GM12878 (cell line): ENCODE measurements around the gene ADD2. TPM values are rescaled to one million over a fixed set of nuclear protein-coding genes. Genes with fewer than 3 reads are reported as not detected.

Experiments used
- ATAC-seq: fragments of 200-7000 bp; cut with Tn5 transposase; 3 replicates; pipeline ENCODE4 v1.9.1; 2020; ENCODE audit warnings: mild to moderate bottlenecking, moderate library complexity
- BruUV-seq: library from RNA; stranded (reverse); fragments of 400-500 nt; replicated peaks from 2 replicates; lab custom pipeline; 2021; lab: Mats Ljungman, UMichigan
- CTCF ChIA-PET: fragments of 300-600 bp; sonication (Branson Sonifier 250); formaldehyde crosslinking; extraction: SDS; loops from one replicate; lab custom pipeline; 2021; ENCODE audit warnings: inconsistent platforms; lab: Yijun Ruan, JAX
- POLR2A ChIA-PET: fragments of 350-600 bp; formaldehyde crosslinking; extraction: SDS; loops from one replicate; lab custom pipeline; 2021; ENCODE audit warnings: inconsistent platforms; lab: Charles Lee
- RAD21 ChIA-PET: fragments of 300-600 bp; sonication (Branson Sonifier 250); formaldehyde crosslinking; loops from one replicate; lab custom pipeline; 2023; ENCODE audit warnings: antibody characterized with exemption; ENCODE audit not compliant: unreplicated experiment; lab: Charles Lee
- SMC1A ChIA-PET: fragments of 300-600 bp; sonication (Branson Sonifier 250); formaldehyde crosslinking; loops from one replicate; lab custom pipeline; 2023; ENCODE audit not compliant: unreplicated experiment, uncharacterized antibody; lab: Charles Lee
- DNase-seq: peaks from one replicate; pipeline ENCODE4 v3.0.0-alpha.2; 2011; ENCODE audit warnings: low read depth, low spot score
- FAIRE-seq: peaks from 3 replicates; lab custom pipeline; 2011; peaks lifted over from hg19 to GRCh38; lab: Jason Lieb, UNC
- H2AFZ ChIP-seq: 2 replicates; pipeline ENCODE4 v1.6.0; 2011; ENCODE audit warnings: low read depth, low read length, control low read depth; ENCODE audit not compliant: control insufficient read depth
- H3K27ac ChIP-seq: 2 replicates; pipeline ENCODE4 v1.5.1; 2011; ENCODE audit warnings: control low read depth; ENCODE audit not compliant: control insufficient read depth, insufficient read depth
- H3K27me3 ChIP-seq, 2 experiments: replicated peaks in 1 of 2; 2 replicates each; pipeline versions ENCODE4 v1.6.0 to v1.6.1; 2011; ENCODE audit warnings: low read length in 1 of 2; ENCODE audit not compliant: control insufficient read depth in 2 of 2, insufficient read depth in 2 of 2
- H3K36me3 ChIP-seq, 2 experiments: 2 replicates each; pipeline ENCODE4 v1.5.1; 2011; ENCODE audit warnings: low read length in 1 of 2; ENCODE audit not compliant: control insufficient read depth in 2 of 2, insufficient read depth in 2 of 2
- H3K4me1 ChIP-seq: 2 replicates; pipeline ENCODE4 v1.6.1; 2011; ENCODE audit warnings: mild to moderate bottlenecking, low read length, moderate library complexity, mixed read lengths; ENCODE audit not compliant: control insufficient read depth, insufficient read depth
- H3K4me2 ChIP-seq: 2 replicates; pipeline ENCODE4 v1.6.0; 2011; ENCODE audit warnings: control low read depth; ENCODE audit not compliant: control insufficient read depth, insufficient read depth
- H3K4me3 ChIP-seq: fragments of 200-600 bp; sonication (generic); 2 replicates; pipeline ENCODE4 v1.5.1; 2016
- H3K79me2 ChIP-seq: 2 replicates; pipeline ENCODE4 v1.6.0; 2011; ENCODE audit warnings: low read length; ENCODE audit not compliant: control insufficient read depth, insufficient read depth
- H3K9ac ChIP-seq: 2 replicates; pipeline ENCODE4 v1.8.0; 2011; ENCODE audit warnings: low read length, control low read depth, mixed read lengths; ENCODE audit not compliant: control insufficient read depth, insufficient read depth
- H3K9me3 ChIP-seq: replicated peaks from 3 replicates; pipeline ENCODE4 v1.5.1; 2011; ENCODE audit warnings: mild to moderate bottlenecking, low read length; ENCODE audit not compliant: control insufficient read depth, insufficient read depth
- H4K20me1 ChIP-seq: 2 replicates; pipeline ENCODE4 v1.6.0; 2011; ENCODE audit not compliant: control insufficient read depth, insufficient read depth
- EED ChIP-seq: sonication (generic); IDR thresholded peaks from 2 replicates; pipeline ENCODE4 v1.6.1; 2016; ENCODE audit warnings: antibody characterized with exemption, low read depth
- EZH2 ChIP-seq: IDR thresholded peaks from 2 replicates; pipeline ENCODE4 v1.6.1; 2012; ENCODE audit warnings: low read depth, mild to moderate bottlenecking, control low read depth, inconsistent platforms, low read length, borderline replicate concordance; ENCODE audit not compliant: control insufficient read depth
- MYB ChIP-seq: fragments of 150-350 bp; IDR thresholded peaks from 2 replicates; pipeline ENCODE4 v1.6.1; 2014; ENCODE audit warnings: mild to moderate bottlenecking, low read depth, low read length, borderline replicate concordance
- RAD51 ChIP-seq: fragments of 450-650 bp; IDR thresholded peaks from 2 replicates; pipeline ENCODE4 v1.6.1; 2016; ENCODE audit warnings: moderate library complexity, mild to moderate bottlenecking, inconsistent platforms
- TCF3 ChIP-seq: IDR thresholded peaks from 2 replicates; pipeline ENCODE4 v1.6.1; 2012; ENCODE audit warnings: low read depth, mild to moderate bottlenecking, low read length, borderline replicate concordance; ENCODE audit not compliant: insufficient read depth
- USF1 ChIP-seq: IDR thresholded peaks from 2 replicates; pipeline ENCODE4 v1.6.1; 2011; ENCODE audit warnings: borderline replicate concordance, low read depth, mild to moderate bottlenecking, moderate library complexity, mixed read lengths, low read length; ENCODE audit not compliant: insufficient read depth; ENCODE audit errors: extremely low read length
- WGBS: methylation state at CpG from one replicate; pipeline ENCODE4 v1.1.6; 2016; ENCODE audit warnings: low lambda C conversion rate; ENCODE audit not compliant: insufficient replicate concordance, insufficient coverage; ENCODE audit errors: missing lambda C conversion rate; 5-methylcytosine and 5-hydroxymethylcytosine counted together
- in situ Hi-C: fragments of 300-500 bp; cut with MboI; formaldehyde crosslinking; loops from 9 replicates; pipeline ENCODE4 v1.14.3; 2018; ENCODE audit warnings: mixed read lengths
- intact Hi-C: fragments of 100-400 bp; cut with micrococcal nuclease; formaldehyde crosslinking; loops from one replicate; pipeline ENCODE4 v1.14.2; 2022; ENCODE audit not compliant: unreplicated experiment
- polyA plus RNA-seq, 11 experiments: library from polyadenylated mRNA; depleted of rRNA in 4 of 11; unstranded in 6 of 11; stranded (reverse) in 5 of 11; fragments of >200 nt; fragmentation: Nextera tagmentation in 4 of 11; fragmentation: Illumina TruSeq in 1 of 11; extraction: Ambion mirVana in 4 of 11; extraction: Trizol in 1 of 11; gene quantifications; 1 replicate in 1 of 11; 2 replicates in 10 of 11; pipeline versions ENCODE4 v1.2.1 to v1.2.3, GENCODE V29; 2011 to 2016; ENCODE audit warnings: inconsistent platforms in 2 of 11, missing spikeins in 2 of 11, low read depth in 1 of 11
- total RNA-seq, 4 experiments: library from RNA; depleted of rRNA in 3 of 4; stranded (reverse); fragments of >200 nt in 3 of 4; fragmentation: Illumina TruSeq in 1 of 4; extraction: Trizol in 1 of 4; gene quantifications; 2 replicates each; pipeline versions ENCODE4 v1.2.1 to v1.2.3, GENCODE V29; 2013 to 2021

The ADD2 gene
- total and polyA plus RNA-seq, 10 of the 15 experiments (the other 5 are each of a cell fraction or from before 2014, with no cell fraction given) = 0.05 to 0.13 (median 0.08) TPM; not detected in 7

- intact Hi-C loops (no loop called here), in situ Hi-C loops (no loop called here)
- POLR2A ChIA-PET = no interaction called here
- Histone ChIP-seq H3K27me3 (no peaks in the 10 kb centered on the region), H4K20me1 (no peaks in the 10 kb centered on the region), H3K79me2 (no peaks in the 10 kb centered on the region), H3K4me2 (no peak overlapping the region), H3K36me3 (no peaks in the 10 kb centered on the region), H3K9ac (no peak overlapping the region), H3K4me3 (no peak overlapping the region), H3K27ac (no peak overlapping the region), H3K4me1 (no peaks in the 10 kb centered on the region), H3K9me3 (no peaks in the 10 kb centered on the region), H2AFZ (no peak overlapping the region)
- DNase-seq (no peak), ATAC-seq (no peak), FAIRE-seq (no peak)
- BruUV-seq = no TSS peak
- SMC1A ChIA-PET = interaction anchor here (0.8 to 3.8 kb wide), 3 partner anchors 132 to 342 kb away, joined by 3 to 21 read pairs (median 4); no protein-coding TSS in a partner anchor
- RAD21 ChIA-PET = interaction anchor here (1.2 to 1.8 kb wide), 2 partner anchors 305 to 342 kb away, joined by 4 to 8 read pairs; no protein-coding TSS in a partner anchor
- TF ChIP-seq USF1 = no peak
- TF ChIP-seq RAD51 = no peak
- TF ChIP-seq TCF3 = no peak
- no peak for TF ChIP-seq MYB
- no peak for TF ChIP-seq EZH2
- TF ChIP-seq EED = no peak
- CTCF ChIA-PET = interaction anchor here (0.9 to 5.1 kb wide), 8 partner anchors 9 to 344 kb away, joined by 3 to 48 read pairs (median 4); partner anchors contain the start of gene FAM136A
- WGBS = 7% methylated on average over 5 of the region's 5 CpGs
These were observed 121.6 kb downstream of the ADD2 start for GRCh38 chr2:70646420-70646818.
